ENCODE data around the gene LCORL.

Gene LCORL

DNA sequence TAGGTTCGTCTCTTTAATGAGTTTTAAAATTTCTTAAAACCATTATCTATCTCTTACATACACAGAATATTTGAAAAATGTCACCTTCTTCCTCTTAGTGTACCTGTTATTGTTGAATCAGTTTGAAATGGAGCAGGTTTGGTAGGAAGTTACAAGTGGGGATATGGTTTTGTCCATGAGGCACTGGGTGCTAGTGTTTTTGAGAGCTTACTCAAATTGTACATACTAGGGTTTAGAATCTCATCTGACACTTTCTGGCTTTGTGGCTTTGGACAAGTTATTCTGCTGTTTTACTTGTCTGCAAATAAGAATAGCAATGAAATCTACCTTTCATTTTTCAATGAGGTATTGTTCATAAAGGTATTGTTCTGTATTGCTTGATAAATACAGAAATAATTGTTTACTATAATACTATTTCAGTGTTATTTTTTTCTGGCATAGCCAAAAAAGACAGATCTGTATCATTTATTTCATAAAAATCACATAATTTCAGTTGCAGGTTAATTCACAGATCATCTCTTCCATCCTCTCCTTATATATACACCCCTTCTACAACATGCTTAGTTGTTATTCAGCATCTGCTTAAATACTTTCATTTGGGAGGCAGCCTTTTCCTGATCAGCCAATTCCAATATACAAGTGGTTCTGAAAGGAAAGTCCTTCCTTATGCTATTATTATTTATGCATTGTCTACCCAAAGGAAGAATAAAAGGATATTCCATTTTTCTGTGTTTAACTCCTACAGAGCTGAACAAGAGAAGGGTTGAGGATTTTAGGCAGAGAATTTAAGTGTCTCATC lies 197.5 kb downstream of the LCORL start:
- DNase-seq = no peak

DNA sequence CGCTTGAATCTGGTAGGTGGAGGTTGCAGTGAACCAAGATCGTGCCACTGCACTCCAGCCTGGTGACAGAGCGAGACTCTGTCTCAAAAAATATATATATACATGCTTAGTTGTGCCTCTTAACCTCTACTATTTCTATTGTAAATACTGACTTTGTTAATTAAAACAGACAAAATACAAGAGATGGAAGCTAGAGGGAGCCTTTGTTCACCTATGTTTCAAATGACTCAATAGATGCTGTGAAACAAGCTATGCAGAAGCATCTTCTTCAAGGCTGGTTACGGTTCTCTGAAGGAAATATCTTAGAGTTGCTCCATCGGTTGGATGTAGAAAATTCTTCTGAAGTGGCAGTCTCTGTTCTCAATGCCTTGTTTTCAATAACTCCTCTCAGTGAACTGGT lies 204.5 kb downstream of the LCORL start:
- peak; percentile 10 for DNase-seq

GRCh38 chr4:17816142-17816541 lies 205.4 kb downstream of the LCORL start:
- no peak for DNase-seq

GRCh38 chr4:17814140-17814539 lies 207.4 kb downstream of the LCORL start:
- DNase-seq = no peak

DNA sequence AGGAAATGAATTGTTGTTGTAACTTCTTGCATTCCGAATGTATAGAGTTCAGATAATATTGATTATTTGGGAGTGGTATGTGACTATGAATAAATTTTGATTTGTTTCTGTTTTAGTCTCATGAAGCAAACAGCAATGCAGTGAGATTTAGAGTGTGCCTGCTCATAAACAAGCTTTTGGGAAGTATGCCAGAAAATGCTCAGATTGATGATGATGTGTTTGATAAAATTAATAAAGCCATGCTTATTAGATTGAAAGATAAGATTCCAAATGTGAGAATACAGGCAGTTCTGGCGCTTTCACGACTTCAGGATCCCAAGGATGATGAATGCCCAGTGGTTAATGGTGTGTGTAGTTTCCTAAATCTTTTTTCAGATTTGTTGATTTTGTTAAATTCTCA lies 208.8 kb downstream of the LCORL start:
- no peak for DNase-seq

DNA sequence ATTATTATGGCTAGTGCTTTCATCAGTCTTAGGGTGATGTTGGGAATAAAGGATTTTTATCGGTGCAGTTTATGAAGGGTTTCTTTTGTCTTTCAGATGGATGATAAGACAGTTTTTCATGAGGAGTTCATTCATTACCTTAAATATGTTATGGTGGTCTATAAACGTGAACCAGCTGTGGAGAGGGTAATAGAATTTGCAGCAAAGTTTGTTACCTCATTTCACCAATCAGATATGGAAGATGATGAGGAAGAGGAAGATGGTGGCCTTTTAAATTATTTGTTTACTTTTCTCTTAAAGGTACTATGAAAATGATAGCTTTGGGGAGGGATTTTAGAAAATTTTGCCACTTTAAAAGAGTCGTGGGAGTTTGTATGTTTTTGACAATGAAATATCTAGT lies 209.4 kb downstream of the LCORL start:
- no peak for DNase-seq

GRCh38 chr4:17811078-17811603 lies 210.4 kb downstream of the LCORL start:
- DNase-seq = no peak

DNA sequence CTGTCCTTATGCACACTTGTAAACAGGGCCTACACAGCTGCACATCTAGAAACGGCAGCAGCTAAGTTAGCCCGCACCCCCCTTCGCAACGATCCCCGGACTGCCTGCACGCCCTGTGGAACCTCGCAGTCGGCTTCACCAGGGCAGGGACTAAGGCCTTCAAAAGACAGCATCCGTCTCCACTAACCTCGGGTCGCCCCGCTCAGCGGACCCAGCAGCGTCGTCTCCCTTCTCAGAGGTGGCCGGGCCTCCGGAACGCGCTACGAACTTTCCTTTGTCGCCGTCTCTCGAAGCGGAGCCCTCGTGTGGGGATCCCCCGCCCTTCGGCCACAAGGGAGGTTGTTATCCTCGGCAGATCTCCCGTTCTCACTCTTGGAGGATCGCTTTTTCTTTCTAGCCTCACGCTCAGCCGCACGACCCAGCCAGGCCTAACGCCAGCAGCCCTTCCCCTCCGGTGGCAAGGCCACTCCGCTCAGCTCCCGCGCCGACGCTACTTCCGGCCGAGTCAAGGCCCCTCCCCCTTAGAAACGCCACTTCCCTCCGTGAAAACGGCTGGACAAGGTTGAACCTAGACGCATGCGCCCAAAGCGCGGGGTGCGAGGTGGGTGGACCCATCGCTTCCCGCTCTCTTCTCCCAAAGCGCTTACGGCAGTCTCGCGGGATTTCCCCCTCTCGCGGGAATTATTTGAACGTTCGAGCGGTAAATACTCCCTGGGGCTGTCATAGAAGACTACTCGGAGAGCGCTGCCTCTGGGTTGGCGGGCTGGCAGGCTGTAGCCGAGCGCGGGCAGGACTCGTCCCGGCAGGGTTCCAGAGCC lies 211.1 kb downstream of the LCORL start, which contains the start of the genes DCAF16 and NCAPG:
TSS of gene DCAF16 (minus strand) at position 498 of the 818 bp plus-strand sequence. CDS start 6,616 bp downstream, outside the sequence.
TSS of gene NCAPG (plus strand) at position 720 of the 818 bp plus-strand sequence. CDS start 99 bp downstream, outside the sequence.
- peak; percentile 91 for DNase-seq

- DNase-seq = no peak
Observed at GRCh38 chr4:17809667-17810066, 211.9 kb downstream of the LCORL start.

- DNase-seq = no peak
Observed at GRCh38 chr4:17807446-17807845, 214.1 kb downstream of the LCORL start.

DNA sequence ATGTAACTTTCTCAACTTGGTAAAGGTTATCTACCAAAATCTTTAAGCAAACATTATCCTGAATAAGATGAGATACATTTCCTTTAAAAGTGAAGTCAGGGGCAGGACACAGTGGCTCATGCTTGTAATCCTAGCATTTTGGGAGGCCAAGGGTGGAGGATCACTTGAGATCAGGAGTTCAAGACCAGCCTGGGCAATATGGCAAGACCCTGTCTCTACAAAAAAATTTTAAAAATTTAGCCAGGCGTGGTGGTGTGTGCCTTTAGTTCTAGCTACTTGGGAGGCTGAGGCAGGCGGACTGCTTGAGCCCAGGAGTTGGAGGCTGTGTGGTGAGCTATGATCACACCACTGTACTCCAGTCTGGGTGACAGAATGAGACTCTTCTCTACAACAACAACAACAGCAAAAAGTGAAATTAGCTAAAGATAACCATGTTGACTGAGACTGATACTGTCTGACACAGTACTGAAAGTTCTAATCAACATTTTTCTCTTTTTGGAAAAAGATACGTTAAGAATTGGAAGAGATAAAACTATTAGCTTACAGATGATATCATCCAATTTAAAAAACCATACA lies 215.9 kb downstream of the LCORL start:
- DNase-seq = no peak

- DNase-seq = no peak
Observed at GRCh38 chr4:17797808-17798207, 223.7 kb downstream of the LCORL start.

- DNase-seq = no peak
Observed at GRCh38 chr4:17794730-17795129, 226.8 kb downstream of the LCORL start.
